ENCODE measurements around the gene LRRC57.
A peak's percentile ranks its signal among the peaks of the same experiment; 100 is the strongest.

The LRRC57 gene

GRCh38 chr15:42549741-42550392 lies 1.3 kb upstream of the LRRC57 start:
- DNase-seq (ENCODE audit: low read depth): no peak

- DNase-seq (ENCODE audit: low read depth): no peak
These were observed 469 bp upstream of the LRRC57 start for GRCh38 chr15:42549032-42549491.

DNA sequence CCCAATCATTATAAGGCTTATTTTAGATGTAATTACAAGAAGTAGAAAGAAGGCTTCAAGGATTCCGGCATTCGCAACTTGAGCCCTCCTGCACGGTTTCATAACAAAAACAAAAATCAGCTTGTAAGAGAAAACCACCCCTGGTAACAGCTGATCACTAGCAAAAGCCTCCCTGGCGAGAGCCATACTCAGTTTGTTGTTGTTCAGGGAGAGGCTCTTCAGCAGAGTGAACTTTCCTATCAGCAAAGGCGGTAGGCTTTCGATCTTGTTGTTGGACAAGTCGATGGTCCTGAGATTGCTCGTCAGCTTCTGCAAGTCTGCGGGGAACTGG lies 710 bp downstream of the LRRC57 start:
- DNase-seq (ENCODE audit: low read depth): peak; percentile 11

DNA sequence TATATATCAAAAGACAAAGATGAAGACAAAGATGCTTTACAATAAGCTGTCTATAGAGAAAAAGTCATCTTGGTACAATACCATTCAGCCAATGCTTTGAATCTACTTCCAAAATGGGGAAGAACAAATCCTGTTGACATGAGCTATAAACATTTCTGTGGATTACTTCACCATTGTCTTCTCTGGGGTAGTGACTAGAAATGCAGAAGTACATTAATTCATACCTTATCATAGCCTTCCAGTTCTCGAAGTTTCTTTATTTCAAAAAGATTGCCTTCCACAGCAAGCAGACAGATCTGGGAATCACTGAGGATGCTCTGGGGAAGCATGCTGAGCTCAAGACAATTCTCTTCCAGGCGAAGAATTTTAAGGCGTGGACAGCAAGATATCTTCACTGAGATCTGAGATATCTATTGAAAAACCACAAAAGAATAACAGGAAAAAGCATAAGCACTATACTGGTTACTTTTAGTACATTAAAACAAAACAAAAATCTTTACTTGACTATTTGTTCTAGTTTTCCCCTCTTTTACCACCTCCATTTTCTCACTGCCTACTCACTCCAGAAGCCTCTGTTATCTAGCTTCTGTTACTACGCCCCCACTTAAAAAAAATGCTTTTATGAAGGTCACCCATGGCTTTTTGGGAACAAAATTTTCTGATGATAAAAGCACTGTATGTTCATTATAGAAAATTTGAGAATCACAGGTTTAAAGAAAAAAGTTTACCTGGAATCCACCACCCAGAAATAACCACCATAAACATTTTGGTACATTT lies 3.6 kb downstream of the LRRC57 start:
- no peak for DNase-seq (ENCODE audit: low read depth)

GRCh38 chr15:42533246-42533645 lies 15.3 kb downstream of the LRRC57 start:
- DNase-seq (ENCODE audit: low read depth): no peak

DNA sequence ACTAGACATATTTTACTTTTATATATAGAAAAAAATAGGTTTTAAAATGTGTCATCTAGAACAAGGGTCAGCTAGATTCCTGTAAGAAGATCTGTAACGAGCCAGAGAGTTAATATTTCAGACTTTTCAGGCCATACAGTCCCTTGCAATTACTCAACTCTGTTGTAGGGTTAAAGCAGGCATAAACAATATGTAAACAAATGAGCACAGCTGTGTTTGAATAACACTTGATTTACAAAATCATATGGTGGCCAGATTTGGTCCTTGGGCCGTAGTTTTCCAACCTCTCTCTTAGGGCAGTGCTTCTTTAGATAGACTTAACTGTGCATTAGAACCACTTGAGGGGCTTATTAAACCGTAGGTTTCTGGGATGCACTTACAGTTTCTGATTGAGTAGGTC lies 19.6 kb downstream of the LRRC57 start:
- no peak for DNase-seq (ENCODE audit: low read depth)

DNA sequence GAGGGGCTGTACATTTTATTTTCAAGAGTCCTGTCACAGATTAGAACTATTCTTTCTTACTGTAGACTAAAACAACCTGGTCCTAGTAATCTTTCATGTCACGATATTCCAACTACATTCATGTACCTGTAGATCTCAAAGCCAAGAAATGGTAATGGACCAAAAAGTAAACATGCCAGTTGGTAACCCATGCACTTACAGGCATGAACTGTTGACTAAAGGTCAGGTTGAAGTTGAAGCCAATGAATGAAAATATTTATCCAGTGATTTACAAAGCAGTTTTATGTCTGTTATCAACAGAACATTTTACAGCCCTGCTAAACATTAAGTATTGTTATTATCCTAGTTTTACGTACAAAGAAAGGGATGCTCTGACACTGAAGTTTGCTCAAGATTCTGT lies 25.3 kb downstream of the LRRC57 start:
- DNase-seq (ENCODE audit: low read depth): no peak

GRCh38 chr15:42511007-42511391 lies 37.6 kb downstream of the LRRC57 start:
- DNase-seq (ENCODE audit: low read depth): no peak

- no peak for DNase-seq (ENCODE audit: low read depth)
These were observed 38.2 kb downstream of the LRRC57 start for GRCh38 chr15:42510258-42511006.

DNA sequence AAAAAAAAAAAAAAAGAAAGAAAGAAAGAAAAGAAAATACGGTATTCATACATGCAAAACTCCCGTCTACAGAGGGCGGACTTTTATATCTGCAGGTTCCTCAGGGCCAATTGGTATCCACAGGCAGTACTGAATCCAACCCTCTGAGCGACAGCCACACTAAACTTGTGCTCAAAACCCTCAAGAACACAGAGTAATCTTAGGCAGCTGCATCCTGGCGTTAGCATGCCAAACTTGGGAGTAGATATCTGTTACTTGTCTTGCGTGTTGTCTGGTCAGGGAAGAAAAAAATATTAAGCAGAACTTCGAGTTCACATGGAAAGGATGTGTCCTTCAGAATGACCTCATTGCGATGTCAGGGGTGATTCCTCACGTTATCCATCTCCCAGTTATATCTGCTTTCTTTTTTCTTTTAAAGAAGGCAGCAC lies 40.3 kb downstream of the LRRC57 start:
- no peak for DNase-seq (ENCODE audit: low read depth)

DNA sequence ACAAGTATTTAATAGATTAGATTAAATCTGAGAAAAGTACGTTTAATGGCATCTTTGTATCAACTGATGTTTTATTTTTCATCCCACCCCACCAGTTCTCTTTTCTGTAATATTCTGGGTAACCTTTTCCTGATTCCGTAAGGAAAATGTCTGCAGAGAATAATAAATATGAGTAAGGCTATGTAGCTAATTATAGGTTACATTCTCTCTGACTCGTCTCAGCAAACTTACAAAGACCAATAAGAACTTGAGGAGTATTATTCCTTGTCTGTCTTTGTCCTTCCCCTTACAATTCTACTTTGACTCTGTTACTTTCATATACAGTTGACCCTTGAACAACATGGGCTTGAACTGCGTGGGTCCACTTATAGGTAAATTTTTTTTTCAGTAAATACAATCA lies 41.1 kb downstream of the LRRC57 start:
- no peak for DNase-seq (ENCODE audit: low read depth)

DNA sequence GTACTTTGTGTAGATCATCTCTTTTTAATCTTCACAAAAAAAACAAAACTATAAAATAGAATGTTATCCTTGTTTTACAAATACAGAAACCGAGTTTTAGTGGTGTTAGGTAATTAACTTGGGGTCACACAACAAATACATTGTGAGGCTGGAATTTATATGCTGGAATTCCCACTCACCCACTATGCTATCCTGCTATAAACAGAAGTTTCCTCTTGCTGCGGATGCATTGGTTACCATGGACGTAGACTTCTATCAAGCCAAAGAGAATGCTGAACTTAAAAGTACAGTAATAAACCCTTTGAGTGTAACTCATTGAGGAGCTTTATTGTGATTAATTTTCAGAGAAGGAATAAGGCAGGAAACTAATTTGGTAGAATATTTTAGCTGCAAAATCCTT lies 44.0 kb downstream of the LRRC57 start:
- no peak for DNase-seq (ENCODE audit: low read depth)

DNA sequence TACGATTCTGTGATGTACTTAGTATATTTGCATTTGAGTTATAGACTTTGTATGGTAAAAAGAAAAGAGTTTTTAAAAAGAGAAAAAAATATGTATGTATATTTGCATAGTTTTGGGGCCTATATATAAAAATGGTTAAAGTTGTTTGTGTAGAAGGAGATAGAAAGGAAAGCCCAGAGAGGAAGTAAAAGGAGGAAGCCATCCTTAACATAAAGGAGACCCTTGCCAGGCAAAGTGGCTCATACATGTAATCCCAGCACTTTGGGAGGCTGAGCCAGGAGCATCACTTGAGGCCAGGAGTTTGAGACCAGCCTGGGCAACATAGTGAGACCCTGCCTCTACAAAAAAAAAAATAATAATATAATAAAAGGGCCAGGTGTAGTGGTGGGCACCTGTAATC lies 44.8 kb downstream of the LRRC57 start:
- no peak for DNase-seq (ENCODE audit: low read depth)

DNA sequence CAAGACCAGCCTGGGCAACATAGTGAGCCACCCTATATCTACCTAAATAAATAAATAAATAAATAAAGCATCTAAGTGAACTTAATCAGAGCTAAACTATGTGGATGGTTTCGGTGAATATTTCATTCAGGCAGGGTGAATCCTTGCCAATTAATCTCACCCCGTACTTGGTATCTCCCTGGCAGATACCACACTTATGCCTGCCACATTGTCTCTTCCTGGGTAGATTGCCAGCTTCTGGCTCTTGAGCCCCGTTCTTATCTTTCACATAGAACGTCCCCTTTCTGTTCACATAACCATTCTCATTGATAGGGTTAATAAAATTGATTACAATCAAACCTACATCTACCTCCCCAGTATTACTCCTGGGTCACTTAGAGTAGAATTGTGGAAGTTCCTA lies 46.1 kb downstream of the LRRC57 start:
- no peak for DNase-seq (ENCODE audit: low read depth)

- no peak for DNase-seq (ENCODE audit: low read depth)
These were observed 48.6 kb downstream of the LRRC57 start for GRCh38 chr15:42499858-42500609.

GRCh38 chr15:42498212-42499068 lies 50.2 kb downstream of the LRRC57 start:
- no peak for DNase-seq (ENCODE audit: low read depth)

DNA sequence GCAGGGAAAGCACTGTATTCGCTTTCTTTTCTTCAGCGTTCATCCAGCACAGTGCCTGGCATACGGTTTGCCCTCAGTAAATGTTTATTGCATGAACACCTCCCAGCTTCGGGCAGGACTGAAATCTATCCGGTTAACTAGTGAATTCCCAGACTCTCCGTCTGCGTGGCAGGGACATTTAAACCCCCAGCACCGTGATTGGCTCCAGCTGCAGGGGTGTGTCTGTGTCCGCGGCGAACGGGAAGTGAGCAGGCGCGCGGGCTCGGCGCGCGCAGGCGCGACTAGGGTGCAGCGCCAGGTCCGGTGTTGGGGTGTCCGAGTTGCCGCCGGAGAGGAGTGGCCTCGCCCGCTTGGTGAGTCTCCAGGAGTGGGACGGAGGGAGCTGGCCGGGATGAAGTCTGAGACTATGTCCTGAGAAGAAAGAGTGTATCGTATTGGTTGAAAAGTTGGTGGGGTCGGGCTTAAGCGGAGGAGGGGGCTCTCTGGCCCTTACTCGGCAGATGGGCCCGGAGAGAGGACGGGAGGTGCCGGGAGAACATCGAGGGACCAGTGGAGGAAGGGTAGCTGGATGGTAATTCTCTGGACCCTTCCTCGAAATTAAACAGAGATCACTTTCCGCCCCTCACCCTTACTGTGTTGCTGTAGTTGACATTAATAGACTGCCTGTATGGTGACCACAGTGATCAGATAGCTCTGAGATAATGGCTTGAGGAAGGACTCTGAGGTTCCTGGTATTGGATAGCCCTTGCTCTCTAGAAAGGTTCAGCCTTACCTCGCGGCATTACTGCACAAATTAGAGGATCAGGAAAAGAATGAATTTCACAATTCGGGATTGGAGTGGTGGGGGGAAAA lies 53.0 kb downstream of the LRRC57 start, which contains the start of gene SNAP23:
Gene SNAP23 (plus strand): TSS at position 274 of the 852 bp plus-strand sequence. CDS start 16,213 bp downstream, outside the sequence.
- peak; percentile 91 for DNase-seq (ENCODE audit: low read depth)

GRCh38 chr15:42494998-42495360 lies 53.6 kb downstream of the LRRC57 start:
- peak; percentile 56 for DNase-seq (ENCODE audit: low read depth)

DNA sequence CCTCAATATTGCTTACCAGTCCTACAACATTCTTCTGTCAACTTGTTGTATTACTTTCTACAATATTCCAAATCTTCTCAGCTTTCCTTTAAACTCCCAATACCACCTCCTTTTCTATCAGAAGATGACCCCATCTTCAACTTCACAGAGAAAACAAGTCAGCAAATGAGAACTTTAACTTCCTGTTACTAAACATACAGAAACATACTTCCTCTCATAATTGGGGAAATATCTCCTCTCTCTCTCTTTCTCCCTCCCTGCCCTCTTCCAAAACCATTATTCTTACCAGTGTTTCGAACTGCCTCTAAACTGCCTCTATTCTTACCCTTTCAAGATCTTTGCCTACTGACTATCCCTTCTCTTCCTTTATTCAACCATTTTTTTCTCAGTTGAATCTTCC lies 54.9 kb downstream of the LRRC57 start:
- DNase-seq (ENCODE audit: low read depth): no peak

DNA sequence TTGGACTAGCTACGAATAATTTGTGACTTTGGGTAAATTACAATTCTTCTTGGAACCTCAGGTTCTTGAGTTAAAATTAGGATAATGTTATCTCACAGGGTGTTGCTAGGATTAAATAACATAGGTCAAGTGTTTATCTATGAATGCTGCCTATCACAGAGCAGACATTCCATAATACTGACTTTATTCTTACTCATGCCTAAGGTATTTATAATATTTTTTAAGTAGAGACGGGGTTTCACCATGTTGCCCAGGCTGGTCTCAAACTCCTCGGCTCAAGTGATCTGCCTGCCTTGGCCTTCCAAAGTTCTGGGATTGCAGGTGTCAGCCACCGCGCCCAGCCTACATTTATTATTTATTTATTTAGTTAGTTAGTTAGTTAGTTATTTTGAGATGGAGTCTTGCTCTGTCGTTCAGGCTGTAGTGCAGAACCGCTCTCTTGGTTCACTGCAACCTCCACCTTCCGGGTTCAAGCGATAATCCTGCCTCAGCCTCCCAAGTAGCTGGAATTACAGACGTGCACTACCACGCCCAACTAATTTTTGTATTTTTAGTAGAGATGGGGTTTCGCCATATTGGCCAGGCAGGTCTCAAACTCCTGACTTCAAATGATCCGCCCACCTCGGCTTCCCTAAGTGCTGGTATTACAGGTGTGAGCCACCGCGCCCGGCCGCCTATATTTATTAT lies 56.9 kb downstream of the LRRC57 start:
- DNase-seq (ENCODE audit: low read depth): no peak

Measured in stromal cell of bone marrow (primary cell).